Gastrocnemius medialis (tissue), 4 donors: ENCODE results near the gene EIF3M.

Experiments used
- POLR2A ChIP-seq, 2 donors: fragments of 450-650 bp; IDR thresholded peaks; one replicate each; pipeline ENCODE4 v1.6.1; 2017; ENCODE audit warnings: antibody characterized with exemption in 2 of 2, mild to moderate bottlenecking in 2 of 2, moderate library complexity in 2 of 2
- TF ChIP-seq, protein P1 (sequence below), 5 experiments: fragments of 450-650 bp in 3 of 5; fragments of 200-600 bp in 2 of 5; sonication (generic) in 2 of 5; IDR thresholded peaks in 4 of 5; conservative IDR thresholded peaks in 1 of 5; 1 replicate in 4 of 5; 2 replicates in 1 of 5; pipeline ENCODE4 v1.5.1; 2016 to 2019; ENCODE audit warnings: antibody characterized with exemption in 5 of 5, mild to moderate bottlenecking in 3 of 5, moderate library complexity in 3 of 5

DNA sequence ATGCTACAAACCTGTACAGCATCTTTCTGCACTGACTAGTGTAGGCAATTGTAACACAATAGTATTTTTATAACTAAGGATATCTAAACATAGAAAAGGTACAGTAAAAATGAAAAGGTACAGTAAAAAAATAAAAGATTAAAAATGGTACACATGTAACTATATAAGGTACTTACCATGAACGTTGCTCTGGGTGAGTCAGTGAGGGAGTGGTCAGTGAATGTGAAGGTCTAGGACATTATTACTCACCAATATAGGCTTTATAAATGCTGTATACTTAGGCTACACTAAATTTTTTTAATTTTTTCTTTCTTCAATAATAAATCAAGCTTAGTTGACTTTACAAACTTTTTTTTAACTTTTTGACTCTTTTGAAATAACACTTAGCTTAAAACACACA, 59.9 kb downstream of the EIF3M start:
- TF ChIP-seq, protein P1, sequence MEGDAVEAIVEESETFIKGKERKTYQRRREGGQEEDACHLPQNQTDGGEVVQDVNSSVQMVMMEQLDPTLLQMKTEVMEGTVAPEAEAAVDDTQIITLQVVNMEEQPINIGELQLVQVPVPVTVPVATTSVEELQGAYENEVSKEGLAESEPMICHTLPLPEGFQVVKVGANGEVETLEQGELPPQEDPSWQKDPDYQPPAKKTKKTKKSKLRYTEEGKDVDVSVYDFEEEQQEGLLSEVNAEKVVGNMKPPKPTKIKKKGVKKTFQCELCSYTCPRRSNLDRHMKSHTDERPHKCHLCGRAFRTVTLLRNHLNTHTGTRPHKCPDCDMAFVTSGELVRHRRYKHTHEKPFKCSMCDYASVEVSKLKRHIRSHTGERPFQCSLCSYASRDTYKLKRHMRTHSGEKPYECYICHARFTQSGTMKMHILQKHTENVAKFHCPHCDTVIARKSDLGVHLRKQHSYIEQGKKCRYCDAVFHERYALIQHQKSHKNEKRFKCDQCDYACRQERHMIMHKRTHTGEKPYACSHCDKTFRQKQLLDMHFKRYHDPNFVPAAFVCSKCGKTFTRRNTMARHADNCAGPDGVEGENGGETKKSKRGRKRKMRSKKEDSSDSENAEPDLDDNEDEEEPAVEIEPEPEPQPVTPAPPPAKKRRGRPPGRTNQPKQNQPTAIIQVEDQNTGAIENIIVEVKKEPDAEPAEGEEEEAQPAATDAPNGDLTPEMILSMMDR (IDR thresholded peaks at IDR 0.05 in 4 of 5, conservative IDR thresholded peaks at IDR 0.05 in 1 of 5) = no peak
- no peak for TF ChIP-seq POLR2A (IDR thresholded peaks at IDR 0.05)
